Adrenal gland (tissue), 19 donors: ENCODE data around the gene SREBF1. TPM values are rescaled to one million over a fixed set of nuclear protein-coding genes. Genes with fewer than 3 reads are reported as not detected.

Experiments used
- DNase-seq, 7 donors: peaks; one replicate each; pipeline ENCODE4 v3.0.0-alpha.2; 2019 to 2020
- H3K27ac ChIP-seq, 5 donors: fragments of 200-600 bp; sonication (generic) in 4 of 5; 1 replicate in 3 of 5; 2 replicates in 2 of 5; pipeline versions ENCODE4 v1.5.1 to v1.8.0; 2016 to 2020; ENCODE audit warnings: mild to moderate bottlenecking in 1 of 5
- H3K27me3 ChIP-seq: fragments of 200-600 bp; 2 replicates; pipeline ENCODE4 v1.8.0; 2021
- H3K36me3 ChIP-seq, 2 donors: fragments of 200-600 bp; replicated peaks in 1 of 2; 1 replicate in 1 of 2; 2 replicates in 1 of 2; pipeline versions ENCODE4 v1.5.1 to v1.8.0; 2018 to 2022
- H3K4me1 ChIP-seq, 2 donors: fragments of 200-600 bp; replicated peaks in 1 of 2; 1 replicate in 1 of 2; 2 replicates in 1 of 2; pipeline versions ENCODE4 v1.5.1 to v1.8.0; 2018 to 2021
- H3K4me3 ChIP-seq, 4 donors: fragments of 200-600 bp; sonication (generic) in 3 of 4; one replicate each; pipeline ENCODE4 v1.5.1; 2016 to 2018
- H3K9me3 ChIP-seq, 3 donors: fragments of 200-600 bp; sonication (generic) in 1 of 3; replicated peaks in 1 of 3; 1 replicate in 2 of 3; 2 replicates in 1 of 3; pipeline versions ENCODE4 v1.5.1 to v1.8.0; 2016 to 2021
- CTCF ChIP-seq, 6 experiments: fragments of 450-650 bp in 4 of 6; fragments of 200-600 bp in 2 of 6; sonication (generic) in 1 of 6; IDR thresholded peaks; 1 replicate in 5 of 6; 2 replicates in 1 of 6; pipeline versions ENCODE4 v1.5.1 to v1.8.0; 2016 to 2021; ENCODE audit warnings: antibody characterized with exemption in 6 of 6, mild to moderate bottlenecking in 2 of 6, moderate library complexity in 1 of 6
- POLR2A ChIP-seq, 2 donors: fragments of 450-650 bp; IDR thresholded peaks; one replicate each; pipeline ENCODE4 v1.6.1; 2017; ENCODE audit warnings: antibody characterized with exemption in 2 of 2, mild to moderate bottlenecking in 2 of 2, moderate library complexity in 1 of 2
- WGBS, 4 donors: extraction: QIAGEN DNeasy Blood & Tissue Kit in 2 of 4; methylation state at CpG; one replicate each; pipeline versions ENCODE4 v1.1.5 to v1.1.7; 2013 to 2017; 5-methylcytosine and 5-hydroxymethylcytosine counted together
- intact Hi-C, 2 donors: fragments of 100-400 bp; cut with DNase I; formaldehyde crosslinking; loops; one replicate each; pipeline versions ENCODE4 v1.14.1 to v1.15.0; 2022 to 2023
- long read RNA-seq, 10 donors: library from polyadenylated mRNA in 3 of 10; unstranded in 2 of 10; stranded (forward) in 1 of 10; transcript quantifications; one replicate each; pipeline ENCODE4 v2.0.0 and lab custom pipeline, GENCODE V29; 2021 to 2026
- polyA plus RNA-seq, 3 donors: library from polyadenylated mRNA; stranded (reverse); fragments of 200-250 nt in 2 of 3; fragments of 350-450 nt in 1 of 3; fragmentation: Illumina TruSeq in 1 of 3; extraction: RNeasy Lipid Tissue Mini Kit (QIAGEN cat#74804) in 1 of 3; gene quantifications; one replicate each; pipeline ENCODE4 v1.2.3, GENCODE V29; 2013 to 2014
- total RNA-seq, 9 donors: library from RNA; depleted of rRNA in 4 of 9; stranded (reverse); fragments of >200 nt in 4 of 9; fragments of 120-200 nt in 1 of 9; fragmentation: NEBNext Ultra II Directional in 1 of 9; extraction: Animal tissue kit (Norgen Biotek cat#: 25700) in 1 of 9; gene quantifications; one replicate each; pipeline versions ENCODE4 v1.1.0 to v1.2.4, GENCODE V29; 2013 to 2023
- donor health status: healthy with polysubstance abuse.
- donor health status: Bipolar disorder and iron deficiency.
- donor health status: DM: yes; HTN: yes; CAD: no.
- donor health status: DM: no; HTN: no; CAD: no.
- donor health status: DM: no; HTN: no; CAD: no.
- donor health status: DM: yes; HTN: yes; CAD: no.

Gene SREBF1
- total RNA-seq (100 to 1,000 TPM in 8 of 9 donors, 10 to 100 TPM in 1; 48.2 to 850 (median 582) TPM), polyA plus RNA-seq (100 to 1,000 TPM; 298 to 818 (median 483) TPM)
- long read RNA-seq, donor 1, full-length matches to known transcripts, result 8 of 20 reads
- long read RNA-seq, donor 1, partial matches to known transcripts, result 12 of 20 reads
- long read RNA-seq, donor 1, other reads (novel, unspliced or antisense), result 0 of 20 reads
- long read RNA-seq, donor 2, transcript SREBF1-211 (2 exons, 591 nt), result major isoform, 6 of 14 reads
- long read RNA-seq, donor 2, partial matches to known transcripts, result 8 of 14 reads
- long read RNA-seq, donor 2, other reads (novel, unspliced or antisense), result 0 of 14 reads
- long read RNA-seq, donor 3, partial matches to known transcripts, result 0 of 3 reads
- long read RNA-seq, donor 3, other reads (novel, unspliced or antisense), result 0 of 3 reads
- long read RNA-seq, donor 4, partial matches to known transcripts, result 21 of 34 reads
- long read RNA-seq, donor 4, other reads (novel, unspliced or antisense), result 13 of 34 reads
- long read RNA-seq, donor 5, full-length matches to known transcripts, result 179 of 1,751 reads
- long read RNA-seq, donor 5, partial matches to known transcripts, result 1,384 of 1,751 reads
- long read RNA-seq, donor 5, other reads (novel, unspliced or antisense), result 188 of 1,751 reads
- long read RNA-seq, donor 6, partial matches to known transcripts, result 9 of 20 reads
- long read RNA-seq, donor 6, other reads (novel, unspliced or antisense), result 11 of 20 reads
- long read RNA-seq, donor 7, partial matches to known transcripts, result 0 of 5 reads
- long read RNA-seq, donor 7, other reads (novel, unspliced or antisense), result 0 of 5 reads
- long read RNA-seq, donor 8, full-length matches to known transcripts, result 17 of 40 reads
- long read RNA-seq, donor 8, partial matches to known transcripts, result 23 of 40 reads
- long read RNA-seq, donor 8, other reads (novel, unspliced or antisense), result 0 of 40 reads
- long read RNA-seq, donor 9, transcript SREBF1-211 (2 exons, 591 nt), result major isoform, 6 of 6 reads
- long read RNA-seq, donor 9, partial matches to known transcripts, result 0 of 6 reads
- long read RNA-seq, donor 9, other reads (novel, unspliced or antisense), result 0 of 6 reads
- long read RNA-seq, donor 10, full-length matches to known transcripts, result 11 of 20 reads
- long read RNA-seq, donor 10, partial matches to known transcripts, result 9 of 20 reads
- long read RNA-seq, donor 10, other reads (novel, unspliced or antisense), result 0 of 20 reads

GRCh38 chr17:17836818-17837379, at the start of gene SREBF1:
TSS of gene SREBF1 (minus strand) at chr17:17836986. CDS start at chr17:17836817, 169 bp downstream.
- H3K4me1 ChIP-seq, result peaks cover 55 to 82% of the 10 kb centered on the region in 2 donors
- H3K27ac ChIP-seq, result peak within 1 kb of the TSS; percentile 94 to 100 (median 99)

GRCh38 chr17:17886226-17886625, 49.4 kb upstream of the SREBF1 start:
- Histone ChIP-seq H3K9me3 (no peaks in the 10 kb centered on the region), H3K36me3 (peaks cover 0 to 28% of the 10 kb centered on the region in 2 donors), H3K4me3 (no peak overlapping the region), H3K27me3 (no peaks in the 10 kb centered on the region), H3K4me1 (no peaks in the 10 kb centered on the region), H3K27ac (no peak overlapping the region)
- WGBS, 4 donors, result 82 to 95% (median 91%) methylated on average over 6 of the region's 6 CpGs
- no peak for TF ChIP-seq CTCF (IDR thresholded peaks at IDR 0.05)
- TF ChIP-seq POLR2A (IDR thresholded peaks at IDR 0.05), result no peak
- intact Hi-C loops, result loop anchor here (5.0 to 10.0 kb wide), 2 partner anchors 139 to 151 kb away; partner anchors contain the start of genes ATPAF2 (in 1 of the 2) and GID4 (in 1 of the 2)
- no peak for DNase-seq

More at GRCh38 chr17:17836818-17837379, at the start of gene SREBF1:
- peak; percentile 47 to 74 (median 62) for DNase-seq
- WGBS, 4 donors, result 2 to 17% (median 7%) methylated on average over 4 to 52 of the region's 52 CpGs
- Histone ChIP-seq H3K36me3 (no peaks in the 10 kb centered on the region), H3K27me3 (no peaks in the 10 kb centered on the region), H3K4me3 (peak within 1 kb of the TSS; percentile 57 to 81 (median 73)), H3K9me3 (no peaks in the 10 kb centered on the region)
- intact Hi-C loops, result no loop called here
- TF ChIP-seq POLR2A (IDR thresholded peaks at IDR 0.05) (no peak), CTCF (IDR thresholded peaks at IDR 0.05) (no peak)

- 91 to 99% (median 94%) methylated on average over 16 of the region's 16 CpGs for WGBS, 4 donors
- TF ChIP-seq CTCF (IDR thresholded peaks at IDR 0.05), result no peak
- TF ChIP-seq POLR2A (IDR thresholded peaks at IDR 0.05), result no peak
- intact Hi-C loops, result loop anchor here (5.0 to 10.0 kb wide), 2 partner anchors 140 to 153 kb away; partner anchors contain the start of genes ATPAF2 (in 1 of the 2) and GID4 (in 1 of the 2)
These were observed 47.9 kb upstream of the SREBF1 start for GRCh38 chr17:17884391-17885357.

More at GRCh38 chr17:17884391-17885357, 47.9 kb upstream of the SREBF1 start:
- Histone ChIP-seq H3K4me3 (no peak overlapping the region), H3K9me3 (no peaks in the 10 kb centered on the region), H3K27me3 (no peaks in the 10 kb centered on the region), H3K36me3 (peaks cover 0 to 28% of the 10 kb centered on the region in 2 donors), H3K27ac (no peak overlapping the region), H3K4me1 (peaks cover 0 to 7% of the 10 kb centered on the region in 2 donors)
- no peak for DNase-seq
